CD4-positive, alpha-beta T cell treated with Interleukin-6 for 4 hours (primary cell): ENCODE data around the gene CBL.

Experiments
- DNase-seq: peaks from one replicate; pipeline ENCODE4 v3.0.0-alpha.2; 2020; ENCODE audit warnings: mixed read lengths

CBL gene

GRCh38 chr11:119277660-119278059 is 71.5 kb downstream of the CBL start:
- DNase-seq: no peak

- no peak for DNase-seq
Observed at GRCh38 chr11:119282495-119282894, 76.4 kb downstream of the CBL start.

- peak; percentile 36 for DNase-seq
Observed at GRCh38 chr11:119284344-119285157, 78.4 kb downstream of the CBL start.

- no peak for DNase-seq
Observed at GRCh38 chr11:119285431-119285830, 79.3 kb downstream of the CBL start.

- DNase-seq: no peak
Observed at GRCh38 chr11:119288219-119288618, 82.1 kb downstream of the CBL start.

- DNase-seq: no peak
Observed at GRCh38 chr11:119290894-119291497, 84.9 kb downstream of the CBL start.

GRCh38 chr11:119293461-119293860 is 87.3 kb downstream of the CBL start:
- DNase-seq: no peak

- no peak for DNase-seq
Observed at GRCh38 chr11:119295178-119295577, 89.0 kb downstream of the CBL start.

GRCh38 chr11:119297938-119298337 is 91.8 kb downstream of the CBL start:
- no peak for DNase-seq

- no peak for DNase-seq
Observed at GRCh38 chr11:119298726-119299125, 92.6 kb downstream of the CBL start.

GRCh38 chr11:119299416-119299815 is 93.3 kb downstream of the CBL start:
- DNase-seq: no peak

GRCh38 chr11:119300198-119300964 is 94.2 kb downstream of the CBL start:
- DNase-seq: no peak

- no peak for DNase-seq
Observed at GRCh38 chr11:119303227-119303718, 97.1 kb downstream of the CBL start.

- DNase-seq: no peak
Observed at GRCh38 chr11:119305556-119306372, 99.6 kb downstream of the CBL start.

GRCh38 chr11:119306373-119306890 is 100.3 kb downstream of the CBL start:
- peak; percentile 56 for DNase-seq

- no peak for DNase-seq
Observed at GRCh38 chr11:119307219-119307618, 101.1 kb downstream of the CBL start.

- no peak for DNase-seq
Observed at GRCh38 chr11:119307974-119308373, 101.8 kb downstream of the CBL start.

- DNase-seq: no peak
Observed at GRCh38 chr11:119309411-119309810, 103.3 kb downstream of the CBL start.

GRCh38 chr11:119309953-119310681 is 104.0 kb downstream of the CBL start:
- no peak for DNase-seq

- DNase-seq: no peak
Observed at GRCh38 chr11:119310682-119311052, 104.5 kb downstream of the CBL start.

- DNase-seq: no peak
Observed at GRCh38 chr11:119314726-119315125, 108.6 kb downstream of the CBL start.
